SK-N-SH treated with all-trans-retinoic acid at 6 μM for 48 hours (cell line): Measurements from ENCODE around the gene RSPH10B2.

Experiments
- ATAC-seq: fragments of 200-7000 bp; cut with Tn5 transposase; 3 replicates; pipeline ENCODE4 v1.9.1; 2020; ENCODE audit warnings: mild to moderate bottlenecking, moderate library complexity
- ARNTL ChIP-seq: fragments of 450-650 bp; formaldehyde crosslinking; IDR thresholded peaks from 2 replicates; pipeline ENCODE4 v1.5.0; 2020; ENCODE audit warnings: low read depth, mild to moderate bottlenecking, moderate library complexity, borderline replicate concordance
- BACH2 ChIP-seq: fragments of 250-450 bp; sonication (Bioruptor Pico); IDR thresholded peaks from 2 replicates; pipeline ENCODE4 v1.9.0; 2021; ENCODE audit warnings: mild to moderate bottlenecking, borderline replicate concordance
- CSDC2 ChIP-seq: fragments of 250-450 bp; sonication (Bioruptor Pico); IDR thresholded peaks from 2 replicates; pipeline ENCODE4 v1.5.0; 2020; ENCODE audit warnings: mild to moderate bottlenecking, moderate library complexity
- ESRRG ChIP-seq: fragments of 250-450 bp; sonication (Bioruptor Pico); IDR thresholded peaks from 2 replicates; pipeline ENCODE4 v1.6.1; 2021; ENCODE audit warnings: mild to moderate bottlenecking
- GLIS3 ChIP-seq: fragments of 250-450 bp; sonication (Bioruptor Pico); IDR thresholded peaks from 2 replicates; pipeline ENCODE4 v1.5.0; 2020; ENCODE audit warnings: mild to moderate bottlenecking, moderate library complexity
- ISL1 ChIP-seq: fragments of 250-450 bp; sonication (Bioruptor Pico); IDR thresholded peaks from 2 replicates; pipeline ENCODE4 v2.1.2; 2022; ENCODE audit warnings: mild to moderate bottlenecking, moderate library complexity
- OSR1 ChIP-seq: fragments of 250-450 bp; sonication (Bioruptor Pico); IDR thresholded peaks from 2 replicates; pipeline ENCODE4 v1.8.0; 2022; ENCODE audit warnings: moderate library complexity, mild to moderate bottlenecking, inconsistent platforms
- TCF4 ChIP-seq: fragments of 250-450 bp; sonication (Bioruptor Pico); IDR thresholded peaks from 2 replicates; pipeline ENCODE4 v1.8.0; 2021; ENCODE audit warnings: mild to moderate bottlenecking, moderate library complexity, borderline replicate concordance
- TOX ChIP-seq: fragments of 250-450 bp; sonication (Bioruptor Pico); IDR thresholded peaks from 2 replicates; pipeline ENCODE4 v1.8.0; 2021; ENCODE audit warnings: mild to moderate bottlenecking, moderate library complexity, borderline replicate concordance
- ZFP3 ChIP-seq: fragments of 250-450 bp; sonication (Bioruptor Pico); IDR thresholded peaks from 2 replicates; pipeline ENCODE4 v1.5.0; 2020; ENCODE audit warnings: mild to moderate bottlenecking, moderate library complexity
- ZNF565 ChIP-seq: fragments of 450-650 bp; formaldehyde crosslinking; conservative IDR thresholded peaks from 2 replicates; pipeline ENCODE4 v1.5.0; 2020; ENCODE audit warnings: low read depth, mild to moderate bottlenecking, moderate library complexity
- ZNF70 ChIP-seq: fragments of 450-650 bp; formaldehyde crosslinking; IDR thresholded peaks from 2 replicates; pipeline ENCODE4 v1.5.0; 2020; ENCODE audit warnings: mild to moderate bottlenecking, moderate library complexity
- TF ChIP-seq, protein P1 (sequence below): fragments of 250-450 bp; sonication (Bioruptor Pico); IDR thresholded peaks from 2 replicates; pipeline ENCODE4 v1.5.0; 2020; ENCODE audit warnings: mild to moderate bottlenecking, moderate library complexity
- TF ChIP-seq, protein P2 (sequence below): fragments of 250-450 bp; sonication (Bioruptor Pico); IDR thresholded peaks from 2 replicates; pipeline ENCODE4 v1.8.0; 2020; ENCODE audit warnings: mild to moderate bottlenecking, moderate library complexity, borderline replicate concordance
- TF ChIP-seq, protein P3 (sequence below): fragments of 250-450 bp; sonication (Bioruptor Pico); IDR thresholded peaks from 2 replicates; pipeline ENCODE4 v1.5.1; 2021; ENCODE audit warnings: mild to moderate bottlenecking, moderate library complexity
- TF ChIP-seq, protein P4 (sequence below): fragments of 250-450 bp; sonication (Bioruptor Pico); IDR thresholded peaks from 2 replicates; pipeline ENCODE4 v1.8.0; 2021; ENCODE audit warnings: low read depth, mild to moderate bottlenecking, moderate library complexity, borderline replicate concordance

Gene RSPH10B2

DNA sequence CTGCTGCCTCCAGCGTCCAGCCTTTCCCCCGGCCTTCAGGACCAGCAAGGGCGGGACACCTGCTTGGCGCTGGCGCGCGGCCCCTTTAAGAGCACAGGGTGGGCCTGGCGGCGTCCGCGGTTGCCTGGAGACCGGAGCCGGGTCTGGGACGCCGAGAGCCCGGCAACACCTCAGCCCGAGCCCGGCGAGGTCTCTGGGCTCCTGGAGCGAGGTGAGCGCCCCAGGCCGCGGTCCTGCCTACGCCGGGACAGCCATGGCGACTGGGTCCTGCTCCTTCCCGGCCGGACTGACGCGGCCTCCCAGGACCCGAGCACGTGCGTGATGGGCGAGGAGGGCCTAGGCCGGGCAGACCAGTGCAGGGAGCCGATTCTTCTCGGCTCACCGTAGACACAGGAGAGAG is at the start of gene RSPH10B2:
Gene RSPH10B2, plus strand, starts transcription at position 140 of the 400 bp plus-strand sequence. CDS start 3,575 bp downstream, outside the sequence.
- ATAC-seq, result peak; percentile 38

DNA sequence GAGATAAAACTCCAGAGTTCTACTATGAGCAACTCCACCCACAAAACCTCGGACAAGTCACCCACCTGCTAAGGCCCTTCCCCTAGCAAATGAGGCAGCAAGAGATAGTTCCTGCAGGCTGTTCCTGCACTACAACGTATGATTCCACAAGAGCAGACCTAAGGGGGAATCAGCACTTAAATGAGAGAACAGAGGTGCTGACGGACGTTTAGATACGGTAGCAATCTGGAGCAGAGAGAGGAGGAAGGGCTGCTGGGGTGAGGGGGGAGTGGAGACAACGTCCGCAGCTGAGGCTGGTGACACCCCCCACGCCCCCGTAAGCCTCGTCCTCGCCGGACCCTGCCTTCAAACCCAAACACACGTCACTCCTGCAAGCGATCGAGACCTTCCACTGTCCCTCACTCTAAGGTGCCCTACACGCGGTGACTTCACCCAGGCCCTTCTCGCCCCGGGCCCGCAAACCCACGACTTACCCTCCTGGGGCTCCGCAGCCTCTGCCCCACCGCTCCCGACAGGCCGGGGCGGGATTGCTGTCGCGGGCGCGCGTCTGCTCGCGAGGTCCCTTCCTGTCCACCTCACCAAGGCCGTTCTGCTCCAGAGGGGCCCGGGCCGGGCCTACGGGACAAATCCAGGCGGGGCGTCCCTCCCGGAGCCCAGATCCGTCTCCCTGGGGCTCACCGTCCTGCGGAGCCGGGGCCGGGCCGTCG is 47.8 kb upstream of the RSPH10B2 start:
- ATAC-seq, result peak; percentile 40
- TF ChIP-seq, protein P1, sequence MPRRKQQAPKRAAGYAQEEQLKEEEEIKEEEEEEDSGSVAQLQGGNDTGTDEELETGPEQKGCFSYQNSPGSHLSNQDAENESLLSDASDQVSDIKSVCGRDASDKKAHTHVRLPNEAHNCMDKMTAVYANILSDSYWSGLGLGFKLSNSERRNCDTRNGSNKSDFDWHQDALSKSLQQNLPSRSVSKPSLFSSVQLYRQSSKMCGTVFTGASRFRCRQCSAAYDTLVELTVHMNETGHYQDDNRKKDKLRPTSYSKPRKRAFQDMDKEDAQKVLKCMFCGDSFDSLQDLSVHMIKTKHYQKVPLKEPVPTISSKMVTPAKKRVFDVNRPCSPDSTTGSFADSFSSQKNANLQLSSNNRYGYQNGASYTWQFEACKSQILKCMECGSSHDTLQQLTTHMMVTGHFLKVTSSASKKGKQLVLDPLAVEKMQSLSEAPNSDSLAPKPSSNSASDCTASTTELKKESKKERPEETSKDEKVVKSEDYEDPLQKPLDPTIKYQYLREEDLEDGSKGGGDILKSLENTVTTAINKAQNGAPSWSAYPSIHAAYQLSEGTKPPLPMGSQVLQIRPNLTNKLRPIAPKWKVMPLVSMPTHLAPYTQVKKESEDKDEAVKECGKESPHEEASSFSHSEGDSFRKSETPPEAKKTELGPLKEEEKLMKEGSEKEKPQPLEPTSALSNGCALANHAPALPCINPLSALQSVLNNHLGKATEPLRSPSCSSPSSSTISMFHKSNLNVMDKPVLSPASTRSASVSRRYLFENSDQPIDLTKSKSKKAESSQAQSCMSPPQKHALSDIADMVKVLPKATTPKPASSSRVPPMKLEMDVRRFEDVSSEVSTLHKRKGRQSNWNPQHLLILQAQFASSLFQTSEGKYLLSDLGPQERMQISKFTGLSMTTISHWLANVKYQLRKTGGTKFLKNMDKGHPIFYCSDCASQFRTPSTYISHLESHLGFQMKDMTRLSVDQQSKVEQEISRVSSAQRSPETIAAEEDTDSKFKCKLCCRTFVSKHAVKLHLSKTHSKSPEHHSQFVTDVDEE (CRISPR knock-in tag), result no peak
- TF ChIP-seq ISL1 (CRISPR knock-in tag) (no peak), ARNTL (CRISPR knock-in tag) (no peak), CSDC2 (CRISPR knock-in tag) (0 out of 2 replicates have a peak, but pooled peaks have one; percentile 32), ZNF565 (CRISPR knock-in tag) (no peak), ZFP3 (CRISPR knock-in tag) (no peak)
- TF ChIP-seq, protein P2, sequence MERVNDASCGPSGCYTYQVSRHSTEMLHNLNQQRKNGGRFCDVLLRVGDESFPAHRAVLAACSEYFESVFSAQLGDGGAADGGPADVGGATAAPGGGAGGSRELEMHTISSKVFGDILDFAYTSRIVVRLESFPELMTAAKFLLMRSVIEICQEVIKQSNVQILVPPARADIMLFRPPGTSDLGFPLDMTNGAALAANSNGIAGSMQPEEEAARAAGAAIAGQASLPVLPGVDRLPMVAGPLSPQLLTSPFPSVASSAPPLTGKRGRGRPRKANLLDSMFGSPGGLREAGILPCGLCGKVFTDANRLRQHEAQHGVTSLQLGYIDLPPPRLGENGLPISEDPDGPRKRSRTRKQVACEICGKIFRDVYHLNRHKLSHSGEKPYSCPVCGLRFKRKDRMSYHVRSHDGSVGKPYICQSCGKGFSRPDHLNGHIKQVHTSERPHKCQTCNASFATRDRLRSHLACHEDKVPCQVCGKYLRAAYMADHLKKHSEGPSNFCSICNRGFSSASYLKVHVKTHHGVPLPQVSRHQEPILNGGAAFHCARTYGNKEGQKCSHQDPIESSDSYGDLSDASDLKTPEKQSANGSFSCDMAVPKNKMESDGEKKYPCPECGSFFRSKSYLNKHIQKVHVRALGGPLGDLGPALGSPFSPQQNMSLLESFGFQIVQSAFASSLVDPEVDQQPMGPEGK, result no peak

DNA sequence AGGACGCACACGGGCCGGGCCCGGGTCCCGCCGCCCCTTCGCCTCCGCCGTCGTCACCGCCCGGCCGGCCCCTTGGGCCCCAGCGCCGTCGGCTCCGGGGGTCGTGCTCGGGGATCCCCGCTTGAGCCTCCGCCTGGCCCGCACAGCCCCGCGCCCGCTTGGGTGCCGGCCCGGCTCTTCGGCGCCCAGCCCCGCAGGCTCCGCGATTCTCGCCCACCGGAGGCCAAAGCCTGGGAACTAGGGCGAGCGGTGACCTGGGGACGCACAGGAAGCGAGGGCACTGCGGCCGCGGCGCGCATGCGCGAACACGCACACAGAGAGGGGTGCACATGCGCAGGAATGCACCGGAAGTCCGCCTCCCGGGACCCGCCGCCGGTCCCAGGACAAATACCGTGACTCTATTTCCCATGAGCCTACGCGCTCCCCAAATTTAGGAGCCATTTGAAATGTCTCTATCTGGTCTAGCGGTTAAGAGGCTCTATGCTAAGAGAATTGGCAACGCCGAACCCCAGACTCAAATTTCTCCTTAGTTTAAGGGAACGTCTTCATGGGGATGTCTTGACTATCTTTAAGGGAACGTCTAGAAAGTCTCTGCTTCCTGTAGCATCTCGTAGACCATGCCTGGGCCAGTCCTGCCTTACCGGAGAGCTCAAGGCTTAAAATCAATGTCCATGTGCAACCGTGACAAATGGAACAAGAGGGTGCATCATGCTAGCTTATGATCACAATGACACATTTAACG is 47.1 kb upstream of the RSPH10B2 start, which contains the start of gene ZNF12:
Gene ZNF12, minus strand, starts transcription at position 282 of the 742 bp plus-strand sequence. CDS start 1,774 bp downstream, outside the sequence.
- ATAC-seq, result peak; percentile 96
- 0 out of 2 replicates have a peak, but pooled peaks have one; percentile 76 for TF ChIP-seq ZFP3 (CRISPR knock-in tag)
- TF ChIP-seq, protein P3, sequence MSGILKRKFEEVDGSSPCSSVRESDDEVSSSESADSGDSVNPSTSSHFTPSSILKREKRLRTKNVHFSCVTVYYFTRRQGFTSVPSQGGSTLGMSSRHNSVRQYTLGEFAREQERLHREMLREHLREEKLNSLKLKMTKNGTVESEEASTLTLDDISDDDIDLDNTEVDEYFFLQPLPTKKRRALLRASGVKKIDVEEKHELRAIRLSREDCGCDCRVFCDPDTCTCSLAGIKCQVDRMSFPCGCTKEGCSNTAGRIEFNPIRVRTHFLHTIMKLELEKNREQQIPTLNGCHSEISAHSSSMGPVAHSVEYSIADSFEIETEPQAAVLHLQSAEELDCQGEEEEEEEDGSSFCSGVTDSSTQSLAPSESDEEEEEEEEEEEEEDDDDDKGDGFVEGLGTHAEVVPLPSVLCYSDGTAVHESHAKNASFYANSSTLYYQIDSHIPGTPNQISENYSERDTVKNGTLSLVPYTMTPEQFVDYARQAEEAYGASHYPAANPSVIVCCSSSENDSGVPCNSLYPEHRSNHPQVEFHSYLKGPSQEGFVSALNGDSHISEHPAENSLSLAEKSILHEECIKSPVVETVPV (CRISPR knock-in tag), result no peak
- TF ChIP-seq, protein P1 (CRISPR knock-in tag), result peak; percentile 43; the same call in 1 of the 2 replicates
- TF ChIP-seq TCF4 (CRISPR knock-in tag), result 0 out of 2 replicates have a peak, but pooled peaks have one; percentile 23
- TF ChIP-seq TOX (CRISPR knock-in tag), result no peak

DNA sequence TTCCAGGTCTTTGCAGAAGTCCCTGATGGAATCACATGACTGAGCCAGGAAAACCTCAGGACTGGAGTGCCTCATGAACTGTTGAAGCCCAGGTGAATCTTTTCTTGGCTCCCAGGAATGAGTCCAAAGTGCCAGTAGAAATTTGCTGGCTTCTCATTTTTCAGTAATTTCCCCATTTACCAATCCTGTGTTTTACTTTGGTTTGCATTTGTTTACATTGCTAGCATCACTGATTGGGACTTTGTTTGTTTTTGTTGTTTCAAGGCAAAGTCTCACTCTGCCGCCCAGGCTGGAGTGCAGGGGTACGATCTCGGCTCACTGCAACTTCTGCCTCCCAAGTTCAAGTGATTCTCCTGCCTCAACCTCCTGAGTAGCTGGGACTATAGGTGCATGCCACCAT is 45.6 kb upstream of the RSPH10B2 start:
- no peak for ATAC-seq
- TF ChIP-seq TOX (CRISPR knock-in tag), result no peak
- TF ChIP-seq, protein P3 (CRISPR knock-in tag), result no peak
- TF ChIP-seq GLIS3 (CRISPR knock-in tag), result no peak
- TF ChIP-seq ESRRG (CRISPR knock-in tag), result no peak
- TF ChIP-seq, protein P4, sequence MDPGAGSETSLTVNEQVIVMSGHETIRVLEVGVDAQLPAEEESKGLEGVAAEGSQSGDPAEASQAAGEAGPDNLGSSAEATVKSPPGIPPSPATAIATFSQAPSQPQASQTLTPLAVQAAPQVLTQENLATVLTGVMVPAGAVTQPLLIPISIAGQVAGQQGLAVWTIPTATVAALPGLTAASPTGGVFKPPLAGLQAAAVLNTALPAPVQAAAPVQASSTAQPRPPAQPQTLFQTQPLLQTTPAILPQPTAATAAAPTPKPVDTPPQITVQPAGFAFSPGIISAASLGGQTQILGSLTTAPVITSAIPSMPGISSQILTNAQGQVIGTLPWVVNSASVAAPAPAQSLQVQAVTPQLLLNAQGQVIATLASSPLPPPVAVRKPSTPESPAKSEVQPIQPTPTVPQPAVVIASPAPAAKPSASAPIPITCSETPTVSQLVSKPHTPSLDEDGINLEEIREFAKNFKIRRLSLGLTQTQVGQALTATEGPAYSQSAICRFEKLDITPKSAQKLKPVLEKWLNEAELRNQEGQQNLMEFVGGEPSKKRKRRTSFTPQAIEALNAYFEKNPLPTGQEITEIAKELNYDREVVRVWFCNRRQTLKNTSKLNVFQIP (CRISPR knock-in tag), result no peak
- no peak for TF ChIP-seq ZNF70 (CRISPR knock-in tag)
- TF ChIP-seq OSR1 (CRISPR knock-in tag), result no peak
- TF ChIP-seq ZNF565 (CRISPR knock-in tag), result no peak
- TF ChIP-seq BACH2, result no peak
- TF ChIP-seq ISL1 (CRISPR knock-in tag), result no peak
- no peak for TF ChIP-seq ZFP3 (CRISPR knock-in tag)
- TF ChIP-seq, all 23 proteins: peak for 0
